Measurements from ENCODE around the gene RILPL1.

DNA sequence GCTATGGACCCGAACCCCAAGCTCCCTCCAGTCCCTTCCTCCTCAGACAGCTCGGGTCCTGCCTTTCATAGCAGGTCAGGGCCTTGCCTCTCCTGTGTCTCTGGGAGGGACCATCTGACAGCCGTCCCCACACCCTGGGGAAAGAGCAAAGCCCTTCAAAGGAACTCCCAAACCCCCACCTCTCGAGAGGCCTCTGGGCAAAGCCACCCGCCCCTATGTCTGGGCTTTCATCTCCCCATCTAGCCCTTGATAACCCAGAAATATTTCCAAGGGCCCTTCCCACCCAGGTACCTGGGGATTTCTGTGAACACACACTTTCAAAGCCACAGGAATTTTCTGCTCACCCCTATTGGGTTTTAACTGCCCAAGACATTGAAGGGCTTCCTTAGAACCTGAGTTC is 43.4 kb downstream of the RILPL1 start:
- TF ChIP-seq, protein P1, sequence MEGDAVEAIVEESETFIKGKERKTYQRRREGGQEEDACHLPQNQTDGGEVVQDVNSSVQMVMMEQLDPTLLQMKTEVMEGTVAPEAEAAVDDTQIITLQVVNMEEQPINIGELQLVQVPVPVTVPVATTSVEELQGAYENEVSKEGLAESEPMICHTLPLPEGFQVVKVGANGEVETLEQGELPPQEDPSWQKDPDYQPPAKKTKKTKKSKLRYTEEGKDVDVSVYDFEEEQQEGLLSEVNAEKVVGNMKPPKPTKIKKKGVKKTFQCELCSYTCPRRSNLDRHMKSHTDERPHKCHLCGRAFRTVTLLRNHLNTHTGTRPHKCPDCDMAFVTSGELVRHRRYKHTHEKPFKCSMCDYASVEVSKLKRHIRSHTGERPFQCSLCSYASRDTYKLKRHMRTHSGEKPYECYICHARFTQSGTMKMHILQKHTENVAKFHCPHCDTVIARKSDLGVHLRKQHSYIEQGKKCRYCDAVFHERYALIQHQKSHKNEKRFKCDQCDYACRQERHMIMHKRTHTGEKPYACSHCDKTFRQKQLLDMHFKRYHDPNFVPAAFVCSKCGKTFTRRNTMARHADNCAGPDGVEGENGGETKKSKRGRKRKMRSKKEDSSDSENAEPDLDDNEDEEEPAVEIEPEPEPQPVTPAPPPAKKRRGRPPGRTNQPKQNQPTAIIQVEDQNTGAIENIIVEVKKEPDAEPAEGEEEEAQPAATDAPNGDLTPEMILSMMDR (IDR thresholded peaks at IDR 0.05; ENCODE audit: low read depth, low read length, missing input control), result no peak
- TF ChIP-seq, protein P2, sequence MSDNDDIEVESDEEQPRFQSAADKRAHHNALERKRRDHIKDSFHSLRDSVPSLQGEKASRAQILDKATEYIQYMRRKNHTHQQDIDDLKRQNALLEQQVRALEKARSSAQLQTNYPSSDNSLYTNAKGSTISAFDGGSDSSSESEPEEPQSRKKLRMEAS (IDR thresholded peaks at IDR 0.05), result no peak
- TF ChIP-seq GABPA (IDR thresholded peaks at IDR 0.05 in 1 of 2, conservative IDR thresholded peaks at IDR 0.05 in 1 of 2) (no peak), JUND (IDR thresholded peaks at IDR 0.05) (no peak), EGR1 (IDR thresholded peaks at IDR 0.05; ENCODE audit: low read depth in 2 of 2) (no peak), TAF1 (conservative IDR thresholded peaks at IDR 0.05) (no peak), RAD21 (IDR thresholded peaks at IDR 0.05) (no peak)
- TF ChIP-seq, protein P3, sequence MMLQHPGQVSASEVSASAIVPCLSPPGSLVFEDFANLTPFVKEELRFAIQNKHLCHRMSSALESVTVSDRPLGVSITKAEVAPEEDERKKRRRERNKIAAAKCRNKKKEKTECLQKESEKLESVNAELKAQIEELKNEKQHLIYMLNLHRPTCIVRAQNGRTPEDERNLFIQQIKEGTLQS (IDR thresholded peaks at IDR 0.05), result no peak
- TF ChIP-seq, protein P4, sequence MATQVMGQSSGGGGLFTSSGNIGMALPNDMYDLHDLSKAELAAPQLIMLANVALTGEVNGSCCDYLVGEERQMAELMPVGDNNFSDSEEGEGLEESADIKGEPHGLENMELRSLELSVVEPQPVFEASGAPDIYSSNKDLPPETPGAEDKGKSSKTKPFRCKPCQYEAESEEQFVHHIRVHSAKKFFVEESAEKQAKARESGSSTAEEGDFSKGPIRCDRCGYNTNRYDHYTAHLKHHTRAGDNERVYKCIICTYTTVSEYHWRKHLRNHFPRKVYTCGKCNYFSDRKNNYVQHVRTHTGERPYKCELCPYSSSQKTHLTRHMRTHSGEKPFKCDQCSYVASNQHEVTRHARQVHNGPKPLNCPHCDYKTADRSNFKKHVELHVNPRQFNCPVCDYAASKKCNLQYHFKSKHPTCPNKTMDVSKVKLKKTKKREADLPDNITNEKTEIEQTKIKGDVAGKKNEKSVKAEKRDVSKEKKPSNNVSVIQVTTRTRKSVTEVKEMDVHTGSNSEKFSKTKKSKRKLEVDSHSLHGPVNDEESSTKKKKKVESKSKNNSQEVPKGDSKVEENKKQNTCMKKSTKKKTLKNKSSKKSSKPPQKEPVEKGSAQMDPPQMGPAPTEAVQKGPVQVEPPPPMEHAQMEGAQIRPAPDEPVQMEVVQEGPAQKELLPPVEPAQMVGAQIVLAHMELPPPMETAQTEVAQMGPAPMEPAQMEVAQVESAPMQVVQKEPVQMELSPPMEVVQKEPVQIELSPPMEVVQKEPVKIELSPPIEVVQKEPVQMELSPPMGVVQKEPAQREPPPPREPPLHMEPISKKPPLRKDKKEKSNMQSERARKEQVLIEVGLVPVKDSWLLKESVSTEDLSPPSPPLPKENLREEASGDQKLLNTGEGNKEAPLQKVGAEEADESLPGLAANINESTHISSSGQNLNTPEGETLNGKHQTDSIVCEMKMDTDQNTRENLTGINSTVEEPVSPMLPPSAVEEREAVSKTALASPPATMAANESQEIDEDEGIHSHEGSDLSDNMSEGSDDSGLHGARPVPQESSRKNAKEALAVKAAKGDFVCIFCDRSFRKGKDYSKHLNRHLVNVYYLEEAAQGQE (IDR thresholded peaks at IDR 0.05), result no peak
